ENCODE data around the gene SMURF2. TPM values are rescaled to one million over a fixed set of nuclear protein-coding genes. Genes with fewer than 3 reads are reported as not detected.

SMURF2 gene
- total RNA-seq, 1 experiment from 2014 or later = 154 TPM

DNA sequence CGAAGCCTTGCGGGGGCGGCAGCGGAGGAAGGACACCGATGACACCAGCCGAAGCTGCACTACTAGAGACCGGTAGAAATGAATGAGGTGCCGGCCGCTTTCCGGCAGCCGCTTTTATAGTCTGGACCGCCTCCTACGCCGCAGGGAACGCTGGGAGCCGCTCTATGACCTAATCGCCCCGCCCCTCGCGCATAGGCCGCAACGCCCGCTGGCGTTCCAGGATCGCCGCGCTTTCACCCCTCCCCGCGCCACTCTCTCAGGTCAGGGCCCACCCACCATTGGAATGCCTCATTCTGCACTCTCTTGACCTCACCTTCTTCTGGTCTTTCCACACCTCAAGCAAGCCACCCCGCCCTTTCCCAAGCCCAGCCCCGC is 155.9 kb downstream of the SMURF2 start, which contains the start of gene DDX5:
DDX5 (minus strand) TSS at position 89 of the 375 bp plus-strand sequence. CDS start 170 bp downstream, outside the sequence.
- no peaks in the 10 kb centered on the region for H3K9me3 ChIP-seq
- peak; percentile 99 for DNase-seq
- H3K27me3 ChIP-seq = no peaks in the 10 kb centered on the region
- peak within 1 kb of the TSS; percentile 96 for H3K4me3 ChIP-seq
- peaks cover 73% of the 10 kb centered on the region for H3K36me3 ChIP-seq

DNA sequence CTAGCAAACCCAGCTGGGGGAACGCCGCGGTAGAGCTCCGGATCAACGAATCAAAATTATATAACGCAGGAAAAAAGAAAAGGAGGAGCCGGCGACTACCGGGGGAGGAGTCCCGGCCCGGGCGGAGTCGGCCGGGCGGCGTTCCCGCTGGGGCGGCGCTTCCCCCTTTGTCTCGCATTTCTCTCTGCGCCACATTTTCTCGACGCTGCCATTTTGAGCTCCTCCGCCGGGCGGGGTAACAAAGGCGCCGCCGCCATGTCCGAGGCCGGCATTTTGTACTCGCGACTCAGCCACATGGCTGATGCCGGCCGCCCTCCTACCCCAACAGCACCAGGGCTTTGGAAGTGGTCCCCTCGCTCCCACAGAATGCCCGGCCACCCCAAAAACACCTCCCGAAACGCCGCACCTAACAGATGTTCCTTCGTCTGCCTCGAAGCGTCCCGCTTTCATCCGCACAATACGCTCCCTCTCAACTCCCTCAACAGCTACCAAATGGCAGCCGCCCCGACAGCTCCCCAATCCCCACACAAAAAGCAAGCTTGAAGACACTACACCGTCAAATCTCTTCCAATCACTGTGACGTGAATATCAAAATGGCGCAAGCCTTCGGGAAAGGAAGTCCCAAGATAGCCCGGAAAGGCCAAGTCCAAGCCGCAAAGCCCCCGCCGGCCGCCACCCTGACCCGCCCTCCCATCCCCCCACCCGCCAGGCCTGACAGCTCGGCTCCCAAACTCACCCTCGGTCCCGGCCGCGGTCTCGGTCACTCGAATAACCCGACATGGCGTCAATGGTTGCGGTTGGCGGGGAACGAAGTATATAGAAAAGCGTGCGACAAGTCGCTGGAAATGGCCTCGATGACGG is 156.5 kb downstream of the SMURF2 start:
- H3K27me3 ChIP-seq = no peaks in the 10 kb centered on the region
- peaks cover 73% of the 10 kb centered on the region for H3K36me3 ChIP-seq

GRCh38 chr17:64504769-64505339 is 157.3 kb downstream of the SMURF2 start:
- Histone ChIP-seq H3K27me3 (no peaks in the 10 kb centered on the region), H3K9me3 (no peaks in the 10 kb centered on the region), H3K4me3 (peak overlapping the region; percentile 96), H3K36me3 (peaks cover 73% of the 10 kb centered on the region)
- peak; percentile 56 for DNase-seq

More for the DNA sequence above, 156.5 kb downstream of the SMURF2 start:
- H3K9me3 ChIP-seq = no peaks in the 10 kb centered on the region
- peak; percentile 84 for DNase-seq
- H3K4me3 ChIP-seq = peak overlapping the region; percentile 96

- Histone ChIP-seq H3K36me3 (peaks cover 75% of the 10 kb centered on the region), H3K9me3 (no peaks in the 10 kb centered on the region)
- no peak for DNase-seq
Observed at GRCh38 chr17:64503821-64504768, 158.0 kb downstream of the SMURF2 start.

DNA sequence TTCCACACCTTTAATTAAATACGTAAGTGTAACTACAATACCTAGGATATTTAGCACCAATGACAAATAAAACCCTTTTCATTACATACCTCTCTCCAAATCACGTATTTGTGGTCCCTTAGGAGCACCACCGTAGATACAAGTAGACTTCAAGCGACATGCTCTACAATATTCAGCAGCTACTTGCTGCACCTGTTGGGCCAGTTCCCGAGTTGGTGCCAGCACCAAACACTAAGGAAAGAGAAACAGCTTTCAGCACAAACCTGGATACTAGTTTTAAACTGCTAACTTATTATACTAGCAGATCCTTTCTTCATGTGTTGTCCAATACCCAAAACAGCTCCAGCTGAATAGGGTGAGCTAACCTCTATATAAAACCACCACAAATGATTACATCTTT is 158.8 kb downstream of the SMURF2 start:
- peak overlapping the region; percentile 96 for H3K4me3 ChIP-seq
- H3K27me3 ChIP-seq = no peaks in the 10 kb centered on the region
- DNase-seq = no peak
- peaks cover 78% of the 10 kb centered on the region for H3K36me3 ChIP-seq
- no peaks in the 10 kb centered on the region for H3K9me3 ChIP-seq

More at GRCh38 chr17:64503821-64504768, 158.0 kb downstream of the SMURF2 start:
- no peaks in the 10 kb centered on the region for H3K27me3 ChIP-seq
- H3K4me3 ChIP-seq = peak overlapping the region; percentile 96

DNA sequence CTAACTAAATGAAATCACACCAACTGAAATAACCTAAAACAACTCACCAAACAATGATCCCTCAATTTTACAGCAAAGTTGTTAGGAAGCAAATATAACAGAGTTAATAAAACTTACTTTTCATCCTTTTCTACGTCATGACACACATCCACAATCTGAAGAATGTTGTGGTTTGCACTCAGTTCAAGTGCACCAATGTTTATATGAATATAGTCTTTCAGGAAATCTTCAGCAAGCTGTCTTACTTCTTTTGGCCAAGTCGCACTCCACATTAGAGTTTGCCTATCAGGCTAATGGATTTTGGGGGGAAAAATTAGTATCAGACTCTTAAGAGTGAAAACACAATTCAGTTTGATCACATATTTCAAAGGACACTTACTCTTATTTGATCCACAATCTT is 159.3 kb downstream of the SMURF2 start:
- Histone ChIP-seq H3K27me3 (no peaks in the 10 kb centered on the region), H3K4me3 (no peak overlapping the region), H3K36me3 (peaks cover 83% of the 10 kb centered on the region), H3K9me3 (no peaks in the 10 kb centered on the region)
- DNase-seq = no peak

DNA sequence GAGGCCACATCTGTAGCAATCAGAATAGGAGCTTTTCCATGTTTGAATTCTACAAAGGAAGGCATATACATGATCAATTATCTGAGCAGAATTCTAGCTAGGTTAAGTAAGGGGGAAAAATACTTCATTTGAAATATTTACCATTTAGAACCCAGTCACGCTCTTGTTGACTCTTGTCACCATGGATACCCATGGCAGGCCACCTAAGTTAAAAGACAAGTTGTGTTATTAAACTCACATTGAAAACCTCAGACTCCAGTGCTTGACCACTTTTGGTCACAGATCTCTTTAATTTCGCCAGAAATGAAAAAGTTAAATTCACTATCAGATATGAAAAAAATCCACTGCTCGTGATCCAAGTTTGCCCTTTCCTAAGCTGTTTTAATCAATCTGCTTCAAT is 160.1 kb downstream of the SMURF2 start:
- no peak for DNase-seq
- Histone ChIP-seq H3K9me3 (no peaks in the 10 kb centered on the region), H3K4me3 (no peak overlapping the region), H3K36me3 (peaks cover 87% of the 10 kb centered on the region), H3K27me3 (no peaks in the 10 kb centered on the region)

- DNase-seq = no peak
- no peak overlapping the region for H3K4me3 ChIP-seq
- peaks cover 87% of the 10 kb centered on the region for H3K36me3 ChIP-seq
- no peaks in the 10 kb centered on the region for H3K27me3 ChIP-seq
- no peaks in the 10 kb centered on the region for H3K9me3 ChIP-seq
Observed at GRCh38 chr17:64500862-64501765, 161.0 kb downstream of the SMURF2 start.

DNA sequence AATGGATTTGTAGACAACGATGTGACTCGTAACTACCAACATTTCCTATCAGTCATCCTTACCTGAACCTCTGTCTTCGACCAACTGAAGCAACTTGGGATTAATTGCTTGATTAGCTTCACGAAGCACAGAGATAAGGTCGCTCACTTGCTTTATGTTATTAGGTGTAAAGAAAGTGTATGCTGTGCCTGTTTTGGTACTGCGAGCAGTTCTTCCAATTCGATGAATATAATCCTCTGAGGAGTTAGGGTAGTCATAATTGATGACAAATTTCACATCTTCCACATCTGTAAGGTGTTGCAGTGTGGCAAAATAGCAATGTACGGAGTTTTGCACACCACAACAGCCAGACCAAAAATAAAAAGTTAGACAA is 161.6 kb downstream of the SMURF2 start:
- no peaks in the 10 kb centered on the region for H3K27me3 ChIP-seq
- no peaks in the 10 kb centered on the region for H3K9me3 ChIP-seq
- no peak overlapping the region for H3K4me3 ChIP-seq
- DNase-seq = no peak
- H3K36me3 ChIP-seq = peaks cover 85% of the 10 kb centered on the region

DNA sequence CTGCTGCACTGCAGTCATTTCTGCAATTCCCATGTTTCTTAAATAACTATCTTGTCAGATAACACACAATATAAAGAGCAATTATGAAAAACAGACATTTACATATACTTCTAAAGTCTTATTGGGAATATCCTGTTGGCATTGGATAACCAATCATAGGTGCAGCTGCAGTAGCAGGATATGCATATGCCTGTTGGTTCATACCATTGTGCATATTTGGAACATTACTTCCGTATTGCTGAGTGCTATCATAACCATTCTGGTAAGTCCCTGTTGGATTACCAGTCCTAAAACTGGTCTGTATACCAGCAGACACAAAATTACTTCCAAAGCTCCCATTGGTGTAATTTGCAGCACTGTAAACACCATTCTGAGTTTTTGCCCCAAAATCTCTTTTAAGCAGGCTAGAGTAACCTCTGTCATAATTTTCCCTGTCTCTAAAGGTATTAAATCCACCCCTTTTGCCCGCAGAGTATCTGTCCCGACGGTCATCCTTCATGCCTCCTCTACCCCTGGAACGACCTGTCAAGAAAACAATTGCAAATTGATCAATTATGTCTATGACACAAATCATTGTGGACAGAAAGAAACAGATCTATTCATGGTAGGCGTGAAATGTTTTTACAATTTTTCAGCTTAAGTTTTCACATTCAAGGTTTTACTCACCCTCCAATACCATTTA is 162.2 kb downstream of the SMURF2 start:
- no peaks in the 10 kb centered on the region for H3K9me3 ChIP-seq
- no peak for DNase-seq
- H3K36me3 ChIP-seq = peaks cover 79% of the 10 kb centered on the region

DNA sequence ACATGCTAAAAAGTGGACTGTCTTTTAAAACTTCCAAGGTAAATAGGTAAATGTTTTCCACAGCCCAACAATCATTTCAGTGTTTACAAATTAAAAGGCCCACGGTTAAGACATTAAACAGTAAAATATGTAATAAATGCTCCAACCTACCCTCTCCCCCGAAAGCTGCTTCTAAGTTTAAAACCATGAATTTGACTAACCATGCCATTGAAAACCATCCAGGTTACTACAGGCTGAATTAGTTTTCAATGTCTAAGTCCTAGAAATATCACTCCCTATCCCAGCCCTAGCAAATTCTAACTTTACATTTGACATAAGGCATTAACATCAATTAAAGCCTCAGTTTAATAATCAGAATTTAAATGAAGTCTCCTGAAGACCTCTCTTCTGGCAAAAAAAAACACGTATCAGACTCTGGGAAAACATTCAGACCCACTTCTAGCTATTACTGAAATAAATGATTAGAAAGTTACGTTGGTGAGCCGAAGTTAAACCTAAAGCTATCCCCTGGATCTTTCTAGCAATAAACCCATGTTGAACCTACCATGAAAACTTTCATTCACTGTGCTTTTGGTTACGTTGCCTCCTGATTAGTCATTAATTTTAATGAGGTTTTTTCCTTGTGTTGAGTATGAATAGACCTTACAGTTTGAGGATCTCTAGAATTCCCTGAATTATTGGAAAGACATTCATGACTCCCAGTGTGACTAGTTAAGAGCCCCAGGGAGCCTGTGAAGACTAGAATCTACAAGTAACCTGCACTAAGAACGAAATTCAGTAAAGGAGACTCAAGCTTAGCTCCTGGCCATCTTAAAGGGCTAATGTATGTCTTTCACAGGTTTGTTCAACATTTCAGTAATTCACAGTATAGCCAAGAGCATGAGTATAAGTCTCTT is 163.6 kb downstream of the SMURF2 start:
- DNase-seq = no peak
- H3K36me3 ChIP-seq = peaks cover 73% of the 10 kb centered on the region
- no peaks in the 10 kb centered on the region for H3K9me3 ChIP-seq
- no peaks in the 10 kb centered on the region for H3K27me3 ChIP-seq
- H3K4me3 ChIP-seq = peak overlapping the region; percentile 93; the same call in 1 of the 2 replicates

More for the DNA sequence above, 162.2 kb downstream of the SMURF2 start:
- Histone ChIP-seq H3K27me3 (no peaks in the 10 kb centered on the region), H3K4me3 (no peak overlapping the region)

GRCh38 chr17:64497565-64498035 is 164.5 kb downstream of the SMURF2 start:
- H3K9me3 ChIP-seq = no peaks in the 10 kb centered on the region
- peaks cover 68% of the 10 kb centered on the region for H3K36me3 ChIP-seq
- peak overlapping the region; percentile 93 for H3K4me3 ChIP-seq
- no peak for DNase-seq
- no peaks in the 10 kb centered on the region for H3K27me3 ChIP-seq

GRCh38 chr17:64496786-64497564 is 165.1 kb downstream of the SMURF2 start, which contains the start of gene POLG2:
Gene POLG2, minus strand, starts transcription at chr17:64497054. Its CDS starts 86 bp downstream, at chr17:64496968.
- Histone ChIP-seq H3K27me3 (no peaks in the 10 kb centered on the region), H3K9me3 (no peaks in the 10 kb centered on the region), H3K4me3 (peak within 1 kb of the TSS; percentile 93), H3K36me3 (peaks cover 66% of the 10 kb centered on the region)
- DNase-seq = peak; percentile 96

Measured in MG63 (cell line).